Measurements from ENCODE around the gene TEX29. TPM values are rescaled to one million over a fixed set of nuclear protein-coding genes. Genes with fewer than 3 reads are reported as not detected.

The TEX29 gene
- total RNA-seq, 4 donors from 2014 or later: 1.1 to 3.4 TPM; not detected in 2

DNA sequence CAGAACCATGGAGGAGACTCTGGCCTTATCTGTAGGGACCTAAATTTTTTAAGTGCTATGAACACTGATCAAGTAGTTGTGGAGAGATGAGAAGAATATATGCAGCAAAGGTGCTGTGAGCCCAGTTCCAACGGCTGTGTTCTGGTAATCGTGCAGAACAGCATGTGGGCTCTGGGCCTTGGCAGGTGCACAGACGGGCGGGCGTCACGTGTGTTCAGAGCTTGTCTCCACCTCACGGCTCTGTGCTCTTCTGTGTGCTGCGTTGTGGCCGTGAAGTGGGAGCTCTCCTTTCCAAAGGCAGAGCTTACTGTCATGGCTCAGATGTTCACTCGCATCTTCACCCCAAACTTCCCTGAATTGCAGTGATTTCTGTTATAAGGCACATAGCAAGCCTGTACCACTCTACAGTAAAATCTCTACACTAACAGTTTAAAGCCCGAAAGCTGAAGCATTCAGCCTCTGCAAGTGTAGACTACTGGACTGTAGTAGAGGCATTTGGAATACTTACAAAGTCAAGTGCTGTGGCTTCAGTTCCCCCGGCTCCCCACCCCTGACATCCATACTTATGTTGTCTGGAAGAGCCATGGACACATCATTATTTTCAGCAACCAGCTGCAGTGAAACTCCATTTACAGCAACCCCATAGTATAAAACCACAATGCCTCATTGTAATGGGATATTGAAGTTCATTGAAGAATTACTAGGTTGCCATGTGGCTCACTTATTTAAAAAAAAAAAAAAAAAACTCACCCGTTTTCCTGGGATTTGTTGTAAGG, 27.5 kb upstream of the TEX29 start:
- ATAC-seq (no peak), DNase-seq (no peak)
- no peaks in the 10 kb centered on the region for H3K4me1 ChIP-seq
- H3K4me3 ChIP-seq: no peak overlapping the region
- in situ Hi-C loops (cut with MboI; ENCODE audit: low sequenced_read_pairs in 4 of 4) (no loop called here), intact Hi-C loops (cut with DNase I; ENCODE audit: low total_unique reads) (no loop called here)
- H3K36me3 ChIP-seq: peaks cover 0 to 63% of the 10 kb centered on the region in 2 donors
- no peaks in the 10 kb centered on the region for H3K9me3 ChIP-seq
- no peaks in the 10 kb centered on the region for H3K27me3 ChIP-seq
- H3K27ac ChIP-seq: no peak overlapping the region
- TF ChIP-seq POLR2A (IDR thresholded peaks at IDR 0.05): no peak
- TF ChIP-seq, protein P1, sequence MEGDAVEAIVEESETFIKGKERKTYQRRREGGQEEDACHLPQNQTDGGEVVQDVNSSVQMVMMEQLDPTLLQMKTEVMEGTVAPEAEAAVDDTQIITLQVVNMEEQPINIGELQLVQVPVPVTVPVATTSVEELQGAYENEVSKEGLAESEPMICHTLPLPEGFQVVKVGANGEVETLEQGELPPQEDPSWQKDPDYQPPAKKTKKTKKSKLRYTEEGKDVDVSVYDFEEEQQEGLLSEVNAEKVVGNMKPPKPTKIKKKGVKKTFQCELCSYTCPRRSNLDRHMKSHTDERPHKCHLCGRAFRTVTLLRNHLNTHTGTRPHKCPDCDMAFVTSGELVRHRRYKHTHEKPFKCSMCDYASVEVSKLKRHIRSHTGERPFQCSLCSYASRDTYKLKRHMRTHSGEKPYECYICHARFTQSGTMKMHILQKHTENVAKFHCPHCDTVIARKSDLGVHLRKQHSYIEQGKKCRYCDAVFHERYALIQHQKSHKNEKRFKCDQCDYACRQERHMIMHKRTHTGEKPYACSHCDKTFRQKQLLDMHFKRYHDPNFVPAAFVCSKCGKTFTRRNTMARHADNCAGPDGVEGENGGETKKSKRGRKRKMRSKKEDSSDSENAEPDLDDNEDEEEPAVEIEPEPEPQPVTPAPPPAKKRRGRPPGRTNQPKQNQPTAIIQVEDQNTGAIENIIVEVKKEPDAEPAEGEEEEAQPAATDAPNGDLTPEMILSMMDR (IDR thresholded peaks at IDR 0.05 in 4 of 5, conservative IDR thresholded peaks at IDR 0.05 in 1 of 5): no peak

DNA sequence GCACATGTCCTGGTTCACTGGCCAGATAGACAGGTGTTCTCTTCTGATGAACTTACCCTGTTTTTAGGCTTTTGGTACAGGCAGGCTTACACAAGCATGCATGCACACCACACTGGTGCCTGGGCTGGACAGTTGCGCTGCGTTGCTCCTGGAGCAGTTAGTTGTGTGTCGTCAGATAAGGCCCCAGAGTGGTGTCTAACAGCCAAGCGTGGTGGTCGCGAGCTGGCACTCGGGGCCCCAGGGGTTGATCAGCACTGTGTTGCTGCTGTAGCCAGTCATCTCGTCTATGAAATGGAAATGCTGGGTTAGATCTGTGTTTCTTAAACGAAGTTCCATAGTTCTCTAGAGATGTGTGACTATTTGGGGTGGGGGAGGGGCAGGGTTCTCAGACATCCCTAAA, 24.6 kb upstream of the TEX29 start:
- Histone ChIP-seq H3K27me3 (no peaks in the 10 kb centered on the region), H3K9me3 (no peaks in the 10 kb centered on the region), H3K4me1 (no peaks in the 10 kb centered on the region), H3K36me3 (peaks cover 0 to 48% of the 10 kb centered on the region in 2 donors), H3K27ac (no peak overlapping the region), H3K4me3 (no peak overlapping the region)
- TF ChIP-seq, protein P1 (IDR thresholded peaks at IDR 0.05 in 4 of 5, conservative IDR thresholded peaks at IDR 0.05 in 1 of 5): no peak
- TF ChIP-seq POLR2A (IDR thresholded peaks at IDR 0.05): no peak
- DNase-seq: no peak
- in situ Hi-C loops (cut with MboI; ENCODE audit: low sequenced_read_pairs in 4 of 4): no loop called here
- ATAC-seq: no peak
- intact Hi-C loops (cut with DNase I; ENCODE audit: low total_unique reads): no loop called here

DNA sequence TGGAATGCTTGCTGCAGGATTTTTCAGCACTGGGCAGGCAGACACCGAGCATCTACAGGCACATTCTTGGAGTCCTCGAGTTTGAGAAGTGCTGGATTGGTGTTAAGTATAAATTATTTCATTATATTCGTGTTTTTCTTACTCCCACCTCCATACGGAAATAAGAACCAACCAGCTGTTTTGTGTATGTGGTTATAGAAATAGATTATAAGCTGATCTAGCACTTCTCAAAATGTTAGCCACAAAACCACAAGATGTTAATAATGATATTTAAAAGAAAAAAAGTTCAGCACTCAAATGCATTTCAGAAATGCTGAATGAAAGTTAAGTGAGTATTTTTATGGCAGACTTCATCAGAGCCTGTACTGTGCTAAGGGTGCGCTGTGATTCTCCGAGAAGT, 24.0 kb upstream of the TEX29 start:
- Histone ChIP-seq H3K4me3 (no peak overlapping the region), H3K9me3 (no peaks in the 10 kb centered on the region), H3K27me3 (no peaks in the 10 kb centered on the region), H3K4me1 (no peaks in the 10 kb centered on the region), H3K27ac (no peak overlapping the region), H3K36me3 (peaks cover 0 to 48% of the 10 kb centered on the region in 2 donors)
- TF ChIP-seq, protein P1 (IDR thresholded peaks at IDR 0.05 in 4 of 5, conservative IDR thresholded peaks at IDR 0.05 in 1 of 5): no peak
- TF ChIP-seq POLR2A (IDR thresholded peaks at IDR 0.05): no peak
- intact Hi-C loops (cut with DNase I; ENCODE audit: low total_unique reads): no loop called here
- in situ Hi-C loops (cut with MboI; ENCODE audit: low sequenced_read_pairs in 4 of 4): no loop called here
- DNase-seq: no peak
- ATAC-seq: no peak

DNA sequence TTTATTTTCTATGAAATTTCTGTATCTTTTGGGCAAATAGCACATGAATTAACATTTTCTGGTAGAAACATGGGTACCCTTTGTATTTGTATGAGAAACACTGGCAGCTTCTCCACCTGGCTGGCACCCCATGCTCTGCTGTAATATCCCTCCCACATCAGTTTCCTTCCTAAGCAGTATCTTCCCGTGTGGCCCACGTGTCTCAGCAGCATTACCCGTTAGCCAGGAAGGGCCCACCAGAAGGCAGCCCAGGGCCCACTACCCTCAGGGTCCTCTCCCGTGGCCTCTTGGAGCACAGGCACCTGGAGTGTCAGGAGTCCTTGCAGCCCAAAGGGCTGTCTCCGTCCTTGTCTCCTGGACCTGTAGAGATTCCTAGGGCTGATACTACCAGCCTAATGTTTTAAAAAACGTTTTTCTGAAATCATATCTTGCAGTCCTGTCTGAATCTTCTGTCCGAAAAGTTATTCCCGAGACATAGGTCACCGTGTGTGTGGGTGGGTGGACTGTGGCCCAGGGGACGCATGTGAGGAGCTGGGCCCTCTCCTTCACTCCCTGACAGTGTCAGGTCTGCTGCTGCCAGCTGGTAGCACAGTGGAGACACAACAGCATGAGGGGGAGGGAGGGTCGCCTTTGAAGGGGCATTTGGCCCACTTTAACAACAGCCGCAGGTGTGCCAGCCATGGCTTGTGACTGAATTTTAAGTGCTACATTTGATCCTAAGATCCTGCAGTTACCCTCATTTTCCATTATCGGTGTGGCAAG, 22.0 kb upstream of the TEX29 start:
- H3K9me3 ChIP-seq: no peaks in the 10 kb centered on the region
- no peaks in the 10 kb centered on the region for H3K27me3 ChIP-seq
- intact Hi-C loops (cut with DNase I; ENCODE audit: low total_unique reads) (no loop called here), in situ Hi-C loops (cut with MboI; ENCODE audit: low sequenced_read_pairs in 4 of 4) (no loop called here)
- peaks cover 0 to 5% of the 10 kb centered on the region in 2 donors for H3K4me1 ChIP-seq
- DNase-seq (no peak), ATAC-seq (no peak)
- no peak overlapping the region for H3K27ac ChIP-seq
- H3K4me3 ChIP-seq: no peak overlapping the region
- H3K36me3 ChIP-seq: peaks cover 0 to 49% of the 10 kb centered on the region in 2 donors
- TF ChIP-seq, protein P1 (IDR thresholded peaks at IDR 0.05 in 4 of 5, conservative IDR thresholded peaks at IDR 0.05 in 1 of 5): no peak
- TF ChIP-seq POLR2A (IDR thresholded peaks at IDR 0.05): no peak

Data from gastrocnemius medialis (tissue), 4 donors.